WTC11 (cell line): Measurements from ENCODE around the gene ARAP3.

Source experiments
- JUN ChIP-seq: sonication (generic); formaldehyde crosslinking; IDR thresholded peaks from 2 replicates; pipeline ENCODE4 v1.8.0; 2023; ENCODE audit warnings: mild to moderate bottlenecking, missing genetic modification reagents
- KAT7 ChIP-seq: sonication (generic); formaldehyde crosslinking; IDR thresholded peaks from 2 replicates; pipeline ENCODE4 v1.8.1; 2023; ENCODE audit warnings: missing genetic modification reagents, mild to moderate bottlenecking, borderline replicate concordance
- SP1 ChIP-seq: sonication (generic); formaldehyde crosslinking; conservative IDR thresholded peaks from 2 replicates; pipeline ENCODE4 v1.8.1; 2022; ENCODE audit warnings: missing genetic modification reagents
- TP53 ChIP-seq: sonication (generic); formaldehyde crosslinking; IDR thresholded peaks from 2 replicates; pipeline ENCODE4 v1.8.1; 2023; ENCODE audit warnings: mild to moderate bottlenecking, missing genetic modification reagents
- TF ChIP-seq, protein P1 (sequence below): sonication (generic); formaldehyde crosslinking; IDR thresholded peaks from 2 replicates; pipeline ENCODE4 v1.8.1; 2023; ENCODE audit warnings: mild to moderate bottlenecking, missing genetic modification reagents
- TF ChIP-seq, protein P2 (sequence below): fragments of 200-600 bp; IDR thresholded peaks from 2 replicates; pipeline ENCODE4 v1.8.0; 2022; ENCODE audit warnings: antibody characterized with exemption
- TF ChIP-seq, protein P3 (sequence below): sonication (generic); formaldehyde crosslinking; IDR thresholded peaks from 2 replicates; pipeline ENCODE4 v1.8.0; 2023; ENCODE audit warnings: missing genetic modification reagents, mild to moderate bottlenecking, borderline replicate concordance
- TF ChIP-seq, protein P4 (sequence below): fragments of 250-450 bp; sonication (Bioruptor Pico); IDR thresholded peaks from 2 replicates; pipeline ENCODE4 v1.8.0; 2021; ENCODE audit warnings: mild to moderate bottlenecking

DNA sequence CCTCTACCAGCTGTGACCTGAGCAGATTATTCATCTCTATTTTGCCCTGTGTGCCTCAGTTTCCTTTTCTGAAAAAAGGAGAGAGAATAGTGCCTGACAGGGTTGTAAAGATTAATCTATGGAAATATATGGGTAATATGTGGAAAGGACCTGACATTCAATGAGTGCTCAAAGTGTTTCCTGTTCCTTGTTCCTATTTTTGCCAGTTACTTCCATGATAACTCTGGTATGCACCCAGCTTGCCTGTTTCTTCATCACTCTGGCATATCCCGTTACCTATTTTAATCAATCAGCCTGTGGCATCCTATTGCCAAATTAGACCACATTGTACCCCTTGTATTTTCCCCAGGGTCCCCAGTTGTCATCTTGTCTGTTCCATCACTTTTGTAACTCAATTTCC, 3.6 kb upstream of the ARAP3 start:
- no peak for TF ChIP-seq TP53 (CRISPR knock-in tag)
- TF ChIP-seq SP1 (CRISPR knock-in tag) = no peak
- TF ChIP-seq, protein P1, sequence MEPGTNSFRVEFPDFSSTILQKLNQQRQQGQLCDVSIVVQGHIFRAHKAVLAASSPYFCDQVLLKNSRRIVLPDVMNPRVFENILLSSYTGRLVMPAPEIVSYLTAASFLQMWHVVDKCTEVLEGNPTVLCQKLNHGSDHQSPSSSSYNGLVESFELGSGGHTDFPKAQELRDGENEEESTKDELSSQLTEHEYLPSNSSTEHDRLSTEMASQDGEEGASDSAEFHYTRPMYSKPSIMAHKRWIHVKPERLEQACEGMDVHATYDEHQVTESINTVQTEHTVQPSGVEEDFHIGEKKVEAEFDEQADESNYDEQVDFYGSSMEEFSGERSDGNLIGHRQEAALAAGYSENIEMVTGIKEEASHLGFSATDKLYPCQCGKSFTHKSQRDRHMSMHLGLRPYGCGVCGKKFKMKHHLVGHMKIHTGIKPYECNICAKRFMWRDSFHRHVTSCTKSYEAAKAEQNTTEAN (CRISPR knock-in tag) = no peak
- TF ChIP-seq, protein P2, sequence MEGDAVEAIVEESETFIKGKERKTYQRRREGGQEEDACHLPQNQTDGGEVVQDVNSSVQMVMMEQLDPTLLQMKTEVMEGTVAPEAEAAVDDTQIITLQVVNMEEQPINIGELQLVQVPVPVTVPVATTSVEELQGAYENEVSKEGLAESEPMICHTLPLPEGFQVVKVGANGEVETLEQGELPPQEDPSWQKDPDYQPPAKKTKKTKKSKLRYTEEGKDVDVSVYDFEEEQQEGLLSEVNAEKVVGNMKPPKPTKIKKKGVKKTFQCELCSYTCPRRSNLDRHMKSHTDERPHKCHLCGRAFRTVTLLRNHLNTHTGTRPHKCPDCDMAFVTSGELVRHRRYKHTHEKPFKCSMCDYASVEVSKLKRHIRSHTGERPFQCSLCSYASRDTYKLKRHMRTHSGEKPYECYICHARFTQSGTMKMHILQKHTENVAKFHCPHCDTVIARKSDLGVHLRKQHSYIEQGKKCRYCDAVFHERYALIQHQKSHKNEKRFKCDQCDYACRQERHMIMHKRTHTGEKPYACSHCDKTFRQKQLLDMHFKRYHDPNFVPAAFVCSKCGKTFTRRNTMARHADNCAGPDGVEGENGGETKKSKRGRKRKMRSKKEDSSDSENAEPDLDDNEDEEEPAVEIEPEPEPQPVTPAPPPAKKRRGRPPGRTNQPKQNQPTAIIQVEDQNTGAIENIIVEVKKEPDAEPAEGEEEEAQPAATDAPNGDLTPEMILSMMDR = no peak
- TF ChIP-seq, protein P3, sequence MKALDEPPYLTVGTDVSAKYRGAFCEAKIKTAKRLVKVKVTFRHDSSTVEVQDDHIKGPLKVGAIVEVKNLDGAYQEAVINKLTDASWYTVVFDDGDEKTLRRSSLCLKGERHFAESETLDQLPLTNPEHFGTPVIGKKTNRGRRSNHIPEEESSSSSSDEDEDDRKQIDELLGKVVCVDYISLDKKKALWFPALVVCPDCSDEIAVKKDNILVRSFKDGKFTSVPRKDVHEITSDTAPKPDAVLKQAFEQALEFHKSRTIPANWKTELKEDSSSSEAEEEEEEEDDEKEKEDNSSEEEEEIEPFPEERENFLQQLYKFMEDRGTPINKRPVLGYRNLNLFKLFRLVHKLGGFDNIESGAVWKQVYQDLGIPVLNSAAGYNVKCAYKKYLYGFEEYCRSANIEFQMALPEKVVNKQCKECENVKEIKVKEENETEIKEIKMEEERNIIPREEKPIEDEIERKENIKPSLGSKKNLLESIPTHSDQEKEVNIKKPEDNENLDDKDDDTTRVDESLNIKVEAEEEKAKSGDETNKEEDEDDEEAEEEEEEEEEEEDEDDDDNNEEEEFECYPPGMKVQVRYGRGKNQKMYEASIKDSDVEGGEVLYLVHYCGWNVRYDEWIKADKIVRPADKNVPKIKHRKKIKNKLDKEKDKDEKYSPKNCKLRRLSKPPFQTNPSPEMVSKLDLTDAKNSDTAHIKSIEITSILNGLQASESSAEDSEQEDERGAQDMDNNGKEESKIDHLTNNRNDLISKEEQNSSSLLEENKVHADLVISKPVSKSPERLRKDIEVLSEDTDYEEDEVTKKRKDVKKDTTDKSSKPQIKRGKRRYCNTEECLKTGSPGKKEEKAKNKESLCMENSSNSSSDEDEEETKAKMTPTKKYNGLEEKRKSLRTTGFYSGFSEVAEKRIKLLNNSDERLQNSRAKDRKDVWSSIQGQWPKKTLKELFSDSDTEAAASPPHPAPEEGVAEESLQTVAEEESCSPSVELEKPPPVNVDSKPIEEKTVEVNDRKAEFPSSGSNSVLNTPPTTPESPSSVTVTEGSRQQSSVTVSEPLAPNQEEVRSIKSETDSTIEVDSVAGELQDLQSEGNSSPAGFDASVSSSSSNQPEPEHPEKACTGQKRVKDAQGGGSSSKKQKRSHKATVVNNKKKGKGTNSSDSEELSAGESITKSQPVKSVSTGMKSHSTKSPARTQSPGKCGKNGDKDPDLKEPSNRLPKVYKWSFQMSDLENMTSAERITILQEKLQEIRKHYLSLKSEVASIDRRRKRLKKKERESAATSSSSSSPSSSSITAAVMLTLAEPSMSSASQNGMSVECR (CRISPR knock-in tag) = no peak
- TF ChIP-seq JUN (CRISPR knock-in tag) = no peak
- TF ChIP-seq KAT7 (CRISPR knock-in tag) = no peak
- TF ChIP-seq, protein P4, sequence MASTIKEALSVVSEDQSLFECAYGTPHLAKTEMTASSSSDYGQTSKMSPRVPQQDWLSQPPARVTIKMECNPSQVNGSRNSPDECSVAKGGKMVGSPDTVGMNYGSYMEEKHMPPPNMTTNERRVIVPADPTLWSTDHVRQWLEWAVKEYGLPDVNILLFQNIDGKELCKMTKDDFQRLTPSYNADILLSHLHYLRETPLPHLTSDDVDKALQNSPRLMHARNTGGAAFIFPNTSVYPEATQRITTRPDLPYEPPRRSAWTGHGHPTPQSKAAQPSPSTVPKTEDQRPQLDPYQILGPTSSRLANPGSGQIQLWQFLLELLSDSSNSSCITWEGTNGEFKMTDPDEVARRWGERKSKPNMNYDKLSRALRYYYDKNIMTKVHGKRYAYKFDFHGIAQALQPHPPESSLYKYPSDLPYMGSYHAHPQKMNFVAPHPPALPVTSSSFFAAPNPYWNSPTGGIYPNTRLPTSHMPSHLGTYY (CRISPR knock-in tag) = no peak
